Panc1 (cell line): Measurements from ENCODE around the gene FAM98A. TPM values are rescaled to one million over a fixed set of nuclear protein-coding genes. Genes with fewer than 3 reads are reported as not detected.

Source experiments
- ATAC-seq: fragments of 200-7000 bp; cut with Tn5 transposase; 2 replicates; pipeline ENCODE4 v1.9.1; 2020; ENCODE audit warnings: mild to moderate bottlenecking, moderate library complexity
- BruUV-seq: library from RNA; stranded (reverse); fragments of 400-500 nt; replicated peaks from 2 replicates; lab custom pipeline; 2021; lab: Mats Ljungman, UMichigan
- CTCF ChIA-PET: fragments of 300-600 bp; sonication (Branson Sonifier 250); formaldehyde crosslinking; loops from one replicate; lab custom pipeline; 2022; ENCODE audit warnings: antibody characterized with exemption; lab: Charles Lee
- POLR2A ChIA-PET: fragments of 300-600 bp; sonication (Branson Sonifier 250); formaldehyde crosslinking; loops from one replicate; lab custom pipeline; 2022; ENCODE audit warnings: antibody characterized with exemption; lab: Charles Lee
- DNase-seq: peaks from one replicate; pipeline ENCODE4 v3.0.0-alpha.2; 2010; ENCODE audit warnings: low read depth, low spot score
- H3K27ac ChIP-seq: 2 replicates; pipeline ENCODE4 v1.5.1; 2011; ENCODE audit warnings: mild to moderate bottlenecking, low read length, inconsistent platforms
- H3K27me3 ChIP-seq: fragments of 200-500 bp; sonication (Bioruptor generic); 2 replicates; pipeline ENCODE4 v1.6.0; 2014; ENCODE audit warnings: low read length, inconsistent platforms; ENCODE audit not compliant: control insufficient read depth, insufficient read depth
- H3K36me3 ChIP-seq: fragments of 200-500 bp; sonication (Bioruptor generic); 2 replicates; pipeline ENCODE4 v1.5.1; 2014; ENCODE audit warnings: inconsistent platforms, mild to moderate bottlenecking, low read length, moderate library complexity; ENCODE audit not compliant: control insufficient read depth, insufficient read depth
- H3K4me1 ChIP-seq: 2 replicates; pipeline ENCODE4 v1.5.1; 2011; ENCODE audit warnings: inconsistent platforms, mild to moderate bottlenecking, low read length, moderate library complexity; ENCODE audit not compliant: control insufficient read depth, insufficient read depth
- H3K4me3 ChIP-seq, 2 experiments: 2 replicates each; pipeline ENCODE4 v1.5.1; 2011 to 2012; ENCODE audit warnings: low read depth in 2 of 2, low read length in 2 of 2, mild to moderate bottlenecking in 2 of 2, inconsistent platforms in 1 of 2, moderate library complexity in 1 of 2
- H3K9me3 ChIP-seq: fragments of 200-500 bp; sonication (Bioruptor generic); 2 replicates; pipeline ENCODE4 v1.5.1; 2014; ENCODE audit warnings: low read depth, mild to moderate bottlenecking, inconsistent platforms, low read length, moderate library complexity; ENCODE audit not compliant: control insufficient read depth, insufficient read depth
- CTCF ChIP-seq: fragments of 450-650 bp; IDR thresholded peaks from 2 replicates; pipeline ENCODE4 v1.5.1; 2017; ENCODE audit warnings: mild to moderate bottlenecking
- POLR2AphosphoS5 ChIP-seq: IDR thresholded peaks from 2 replicates; pipeline ENCODE4 v1.6.1; 2012; ENCODE audit warnings: mild to moderate bottlenecking, low read depth, low read length, moderate library complexity
- REST ChIP-seq, 2 experiments: IDR thresholded peaks; 2 replicates each; pipeline ENCODE4 v1.6.1; 2011 to 2012; ENCODE audit warnings: low read depth in 2 of 2, control low read depth in 1 of 2, low read length in 1 of 2, mild to moderate bottlenecking in 1 of 2, moderate library complexity in 1 of 2; ENCODE audit not compliant: insufficient read depth in 1 of 2
- SIN3A ChIP-seq: IDR thresholded peaks from 2 replicates; pipeline ENCODE4 v1.6.1; 2012; ENCODE audit warnings: low read depth, mild to moderate bottlenecking, low read length, moderate library complexity, borderline replicate concordance; ENCODE audit not compliant: insufficient read depth
- TCF7L2 ChIP-seq: IDR thresholded peaks from 2 replicates; pipeline ENCODE4 v1.6.1; 2011; ENCODE audit warnings: mild to moderate bottlenecking, low read depth, low read length, inconsistent platforms
- in situ Hi-C: cut with HindIII; loops from 2 replicates; pipeline ENCODE4 v1.10.0; 2016; ENCODE audit warnings: low sequenced_read_pairs, low pct_unique_long_range_greater_than_20kb
- intact Hi-C: fragments of 100-400 bp; cut with micrococcal nuclease; formaldehyde crosslinking; loops from one replicate; pipeline ENCODE4 v1.10.0; 2022; ENCODE audit not compliant: unreplicated experiment
- total RNA-seq: library from RNA; stranded (reverse); gene quantifications from one replicate; pipeline ENCODE4 v1.2.1, GENCODE V29; 2021; ENCODE audit not compliant: unreplicated experiment

FAM98A gene
- total RNA-seq, 1 experiment from 2014 or later = 39.2 TPM

- DNase-seq = no peak
- CTCF ChIA-PET = interaction anchor here (0.8 kb wide), 1 partner anchor 546 kb away, joined by 4 read pairs; no protein-coding TSS in a partner anchor
- Histone ChIP-seq H3K36me3 (peaks cover 5% of the 10 kb centered on the region; the same call in 1 of the 2 replicates), H3K9me3 (no peaks in the 10 kb centered on the region), H3K27ac (no peak overlapping the region), H3K4me1 (no peaks in the 10 kb centered on the region), H3K4me3 (no peak overlapping the region), H3K27me3 (no peaks in the 10 kb centered on the region)
- ATAC-seq = no peak
- POLR2A ChIA-PET = no interaction called here
- no peak for TF ChIP-seq TCF7L2
- intact Hi-C loops (no loop called here), in situ Hi-C loops (no loop called here)
- BruUV-seq = no TSS peak
These were observed 19.9 kb downstream of the FAM98A start for GRCh38 chr2:33579227-33579626.

GRCh38 chr2:33577668-33578067 lies 21.4 kb downstream of the FAM98A start:
- in situ Hi-C loops = no loop called here
- DNase-seq (no peak), ATAC-seq (no peak)
- TF ChIP-seq REST (IDR thresholded peaks at IDR 0.05; ENCODE audit: insufficient read depth in 1 of 2, low read depth in 2 of 2, low read length in 1 of 2) (no peak), CTCF (no peak), POLR2AphosphoS5 (no peak), SIN3A (no peak), TCF7L2 (no peak)
- no peaks in the 10 kb centered on the region for H3K9me3 ChIP-seq
- no TSS peak for BruUV-seq
- no peak overlapping the region for H3K27ac ChIP-seq
- H3K27me3 ChIP-seq = no peaks in the 10 kb centered on the region
- H3K36me3 ChIP-seq = no peaks in the 10 kb centered on the region
- H3K4me1 ChIP-seq = no peaks in the 10 kb centered on the region
- intact Hi-C loops = no loop called here
- ChIA-PET CTCF (no interaction called here), POLR2A (no interaction called here)
- H3K4me3 ChIP-seq = no peak overlapping the region

- Histone ChIP-seq H3K9me3 (no peaks in the 10 kb centered on the region), H3K4me1 (no peaks in the 10 kb centered on the region), H3K36me3 (no peaks in the 10 kb centered on the region), H3K27me3 (no peaks in the 10 kb centered on the region), H3K4me3 (no peak overlapping the region), H3K27ac (no peak overlapping the region)
- ChIA-PET CTCF (no interaction called here), POLR2A (no interaction called here)
- DNase-seq (no peak), ATAC-seq (no peak)
- in situ Hi-C loops (no loop called here), intact Hi-C loops (no loop called here)
- TF ChIP-seq SIN3A = no peak
- TF ChIP-seq POLR2AphosphoS5 = no peak
- no peak for TF ChIP-seq REST (IDR thresholded peaks at IDR 0.05; ENCODE audit: insufficient read depth in 1 of 2, low read depth in 2 of 2, low read length in 1 of 2)
- TF ChIP-seq CTCF = no peak
- no peak for TF ChIP-seq TCF7L2
- BruUV-seq = no TSS peak
These were observed 22.0 kb downstream of the FAM98A start for GRCh38 chr2:33577084-33577483.
